BLaER1 treated with 17β-estradiol and CSF1 and Interleukin-3, amounts not matched to agents 10 nM and 100 nM (cell line): ENCODE measurements around the gene WDR27.
A peak's percentile ranks its signal among the peaks of the same experiment; 100 is the strongest.

Experiments used
- H3K27ac ChIP-seq, 11 experiments: shearing (Covaris generic); formaldehyde crosslinking; 2 replicates each; pipeline ENCODE4 v1.8.1; 2022
- H3K27me3 ChIP-seq, 11 experiments: shearing (Covaris generic); formaldehyde crosslinking; 2 replicates each; pipeline ENCODE4 v1.8.1; 2022
- H3K36me3 ChIP-seq, 11 experiments: shearing (Covaris generic); formaldehyde crosslinking; 2 replicates each; pipeline ENCODE4 v1.8.1; 2022
- H3K4me1 ChIP-seq, 10 experiments: shearing (Covaris generic); formaldehyde crosslinking; 2 replicates each; pipeline ENCODE4 v1.8.1; 2022
- H3K4me2 ChIP-seq, 11 experiments: shearing (Covaris generic); formaldehyde crosslinking; 2 replicates each; pipeline ENCODE4 v1.8.1; 2022
- H3K4me3 ChIP-seq, 10 experiments: shearing (Covaris generic); formaldehyde crosslinking; 2 replicates each; pipeline ENCODE4 v1.8.1; 2022
- H3K9ac ChIP-seq, 11 experiments: shearing (Covaris generic); formaldehyde crosslinking; 2 replicates each; pipeline ENCODE4 v1.8.1; 2022
- H3K9me3 ChIP-seq, 11 experiments: shearing (Covaris generic); formaldehyde crosslinking; replicated peaks in 1 of 11; 2 replicates each; pipeline ENCODE4 v1.8.1; 2022
- H4K20me1 ChIP-seq, 11 experiments: shearing (Covaris generic); formaldehyde crosslinking; 2 replicates each; pipeline ENCODE4 v1.8.1; 2022
- Cebpa-rat ChIP-seq, 11 experiments: shearing (Covaris generic); IDR thresholded peaks; 2 replicates each; pipeline ENCODE4 v1.8.1; 2022

Gene WDR27

GRCh38 chr6:169671563-169671962, 30.3 kb downstream of the WDR27 start:
- Histone ChIP-seq H3K36me3 (peaks cover 23 to 61% (median 47%) of the 10 kb centered on the region in 11 experiments), H4K20me1 (0 out of 22 replicates have a peak, but pooled peaks cover 0 to under 1% (median 0%) of the 10 kb centered on the region in 11 experiments), H3K4me3 (no peak overlapping the region), H3K4me1 (peaks cover 11 to 24% (median 21%) of the 10 kb centered on the region in 10 experiments), H3K9me3 (no peaks in the 10 kb centered on the region; a peak in 1 of 22 replicates), H3K4me2 (no peak overlapping the region), H3K27me3 (no peaks in the 10 kb centered on the region), H3K9ac (no peak overlapping the region), H3K27ac (no peak overlapping the region)
- TF ChIP-seq Cebpa-rat (IDR thresholded peaks at IDR 0.05): no peak

- Histone ChIP-seq H3K36me3 (peaks cover 35 to 70% (median 54%) of the 10 kb centered on the region in 11 experiments; a peak in 21 of 22 replicates), H3K27ac (peak overlapping the region in 9 of 11 experiments; percentile 30 to 73 (median 53); a peak in 16 of 22 replicates), H4K20me1 (0 out of 22 replicates have a peak, but pooled peaks cover 0 to 3% (median 0%) of the 10 kb centered on the region in 11 experiments), H3K9ac (peak overlapping the region in 3 of 11 experiments; percentile 10 to 41 (median 13); a peak in 1 of 22 replicates), H3K4me2 (peak overlapping the region; percentile 21 to 73 (median 61)), H3K4me1 (peaks cover 11 to 24% (median 21%) of the 10 kb centered on the region in 10 experiments), H3K9me3 (no peaks in the 10 kb centered on the region; a peak in 1 of 22 replicates), H3K4me3 (no peak overlapping the region), H3K27me3 (no peaks in the 10 kb centered on the region)
- TF ChIP-seq Cebpa-rat (IDR thresholded peaks at IDR 0.05): no peak
Observed at GRCh38 chr6:169669889-169670288, 31.9 kb downstream of the WDR27 start.

GRCh38 chr6:169669147-169669546, 32.7 kb downstream of the WDR27 start:
- Histone ChIP-seq H3K4me2 (peak overlapping the region in 9 of 11 experiments; percentile 30 to 73 (median 68); a peak in 15 of 22 replicates), H3K9me3 (no peaks in the 10 kb centered on the region), H3K36me3 (peaks cover 40 to 73% (median 57%) of the 10 kb centered on the region in 11 experiments), H3K4me1 (peaks cover 11 to 24% (median 21%) of the 10 kb centered on the region in 10 experiments), H3K4me3 (no peak overlapping the region), H3K9ac (no peak overlapping the region), H4K20me1 (0 out of 22 replicates have a peak, but pooled peaks cover 0 to 3% (median 0%) of the 10 kb centered on the region in 11 experiments), H3K27ac (peak overlapping the region in 9 of 11 experiments; percentile 30 to 73 (median 53); a peak in 14 of 22 replicates), H3K27me3 (no peaks in the 10 kb centered on the region)
- no peak for TF ChIP-seq Cebpa-rat (IDR thresholded peaks at IDR 0.05)

- H3K27me3 ChIP-seq: no peaks in the 10 kb centered on the region
- H3K27ac ChIP-seq: no peak overlapping the region
- no peak overlapping the region for H3K4me2 ChIP-seq
- peaks cover 11 to 24% (median 21%) of the 10 kb centered on the region in 10 experiments for H3K4me1 ChIP-seq
- no peak overlapping the region for H3K4me3 ChIP-seq
- TF ChIP-seq Cebpa-rat (IDR thresholded peaks at IDR 0.05): no peak
- H3K9me3 ChIP-seq: no peaks in the 10 kb centered on the region
- H3K36me3 ChIP-seq: peaks cover 48 to 81% (median 65%) of the 10 kb centered on the region in 11 experiments
- H3K9ac ChIP-seq: no peak overlapping the region
- 0 out of 22 replicates have a peak, but pooled peaks cover 0 to 3% (median 0%) of the 10 kb centered on the region in 11 experiments for H4K20me1 ChIP-seq
Observed at GRCh38 chr6:169668203-169668847, 33.5 kb downstream of the WDR27 start.

GRCh38 chr6:169667716-169668115, 34.1 kb downstream of the WDR27 start:
- H3K27me3 ChIP-seq: no peaks in the 10 kb centered on the region
- H3K4me3 ChIP-seq: no peak overlapping the region
- peaks cover 11 to 24% (median 21%) of the 10 kb centered on the region in 10 experiments for H3K4me1 ChIP-seq
- TF ChIP-seq Cebpa-rat (IDR thresholded peaks at IDR 0.05): no peak
- 0 out of 22 replicates have a peak, but pooled peaks cover 0 to 3% (median 0%) of the 10 kb centered on the region in 11 experiments for H4K20me1 ChIP-seq
- H3K9ac ChIP-seq: no peak overlapping the region
- no peaks in the 10 kb centered on the region for H3K9me3 ChIP-seq
- peaks cover 48 to 87% (median 67%) of the 10 kb centered on the region in 11 experiments for H3K36me3 ChIP-seq
- H3K4me2 ChIP-seq: no peak overlapping the region
- no peak overlapping the region for H3K27ac ChIP-seq

DNA sequence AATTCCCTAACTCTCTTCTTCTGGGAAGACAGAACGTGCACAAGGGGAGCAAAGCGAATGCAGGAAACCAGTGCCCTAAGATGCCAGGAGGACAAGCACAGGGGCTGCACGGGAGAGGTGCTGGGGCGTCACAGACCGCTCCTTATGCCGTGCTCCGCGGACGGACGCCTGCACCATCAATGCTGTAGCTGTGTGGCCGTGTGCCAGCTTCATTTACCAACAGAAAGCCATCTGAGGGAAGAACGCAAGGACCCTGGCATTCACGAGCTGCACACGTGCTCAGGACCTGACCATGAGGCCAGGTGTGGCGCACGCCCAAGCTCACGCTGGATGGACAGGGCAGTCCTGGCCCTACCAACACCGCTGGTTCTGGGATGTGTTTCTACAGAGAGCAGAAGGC, 35.4 kb downstream of the WDR27 start:
- Histone ChIP-seq H3K36me3 (peaks cover 44 to 91% (median 59%) of the 10 kb centered on the region in 11 experiments), H3K27ac (no peak overlapping the region), H4K20me1 (0 out of 22 replicates have a peak, but pooled peaks cover 0 to 3% (median 0%) of the 10 kb centered on the region in 11 experiments), H3K27me3 (no peaks in the 10 kb centered on the region), H3K4me2 (no peak overlapping the region), H3K4me1 (peaks cover 11 to 24% (median 21%) of the 10 kb centered on the region in 10 experiments), H3K9me3 (no peaks in the 10 kb centered on the region), H3K4me3 (no peak overlapping the region), H3K9ac (no peak overlapping the region)
- no peak for TF ChIP-seq Cebpa-rat (IDR thresholded peaks at IDR 0.05)

GRCh38 chr6:169665289-169665688, 36.5 kb downstream of the WDR27 start:
- no peaks in the 10 kb centered on the region for H3K27me3 ChIP-seq
- TF ChIP-seq Cebpa-rat (IDR thresholded peaks at IDR 0.05): no peak
- no peak overlapping the region for H3K4me3 ChIP-seq
- no peaks in the 10 kb centered on the region for H3K9me3 ChIP-seq
- peaks cover 8 to 15% (median 13%) of the 10 kb centered on the region in 10 experiments for H3K4me1 ChIP-seq
- no peak overlapping the region for H3K27ac ChIP-seq
- no peak overlapping the region for H3K9ac ChIP-seq
- H4K20me1 ChIP-seq: peaks cover 0 to 3% (median 0%) of the 10 kb centered on the region in 11 experiments; a peak in 1 of 22 replicates
- no peak overlapping the region for H3K4me2 ChIP-seq
- peaks cover 44 to 91% (median 59%) of the 10 kb centered on the region in 11 experiments for H3K36me3 ChIP-seq

DNA sequence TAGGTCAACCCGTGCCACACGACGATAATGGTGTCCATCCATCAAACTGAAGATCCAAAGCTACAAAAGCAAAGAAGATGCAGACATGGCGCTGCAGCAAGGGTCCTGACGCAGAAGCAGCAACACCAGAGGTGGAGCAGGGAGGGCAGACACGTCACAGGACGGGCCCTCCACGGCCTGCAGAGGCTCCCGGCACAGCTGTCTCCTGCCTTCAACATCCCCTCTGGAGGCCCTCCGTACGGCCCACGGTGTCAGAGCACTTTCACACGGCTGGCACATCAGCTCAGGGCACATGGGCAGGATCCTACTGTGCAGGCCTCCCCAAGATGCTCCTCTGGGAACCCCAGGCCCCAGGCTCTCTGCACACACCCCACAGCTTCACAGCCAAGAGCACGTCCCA, 37.6 kb downstream of the WDR27 start:
- no peak overlapping the region for H3K27ac ChIP-seq
- no peak for TF ChIP-seq Cebpa-rat (IDR thresholded peaks at IDR 0.05)
- no peaks in the 10 kb centered on the region for H3K27me3 ChIP-seq
- H4K20me1 ChIP-seq: peaks cover 0 to 3% (median 0%) of the 10 kb centered on the region in 11 experiments; a peak in 1 of 22 replicates
- H3K4me1 ChIP-seq: peaks cover 3 to 9% (median 6%) of the 10 kb centered on the region in 10 experiments
- H3K4me3 ChIP-seq: no peak overlapping the region
- no peak overlapping the region for H3K9ac ChIP-seq
- peaks cover 42 to 88% (median 59%) of the 10 kb centered on the region in 11 experiments for H3K36me3 ChIP-seq
- no peaks in the 10 kb centered on the region for H3K9me3 ChIP-seq
- no peak overlapping the region for H3K4me2 ChIP-seq

DNA sequence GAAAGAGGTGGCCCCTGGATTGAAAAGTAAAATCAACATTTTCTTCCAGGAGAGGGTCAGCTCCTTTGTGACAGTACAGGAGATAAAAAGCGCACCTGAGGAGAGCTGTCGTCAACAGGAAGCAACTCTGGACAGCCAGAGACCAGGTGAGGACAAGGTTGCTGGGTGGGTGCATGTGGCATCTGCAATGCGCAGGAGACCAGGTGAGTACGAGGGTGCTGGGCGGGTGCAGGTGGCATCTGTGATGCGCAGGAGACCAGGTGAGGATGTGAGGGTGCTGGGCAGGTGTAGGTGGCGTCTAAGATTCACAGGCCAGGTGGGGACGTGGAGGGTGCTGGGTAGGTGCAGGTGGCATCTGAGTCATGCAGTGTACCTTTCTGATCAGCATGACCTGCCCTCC, 38.4 kb downstream of the WDR27 start:
- Histone ChIP-seq H3K27ac (no peak overlapping the region), H3K9ac (no peak overlapping the region), H3K4me1 (peaks cover 0 to 14% (median 12%) of the 10 kb centered on the region in 10 experiments; a peak in 15 of 20 replicates), H3K27me3 (no peaks in the 10 kb centered on the region), H3K4me2 (no peak overlapping the region), H4K20me1 (peaks cover 0 to 3% (median 0%) of the 10 kb centered on the region in 11 experiments; a peak in 1 of 22 replicates), H3K9me3 (no peaks in the 10 kb centered on the region), H3K4me3 (no peak overlapping the region), H3K36me3 (peaks cover 37 to 84% (median 57%) of the 10 kb centered on the region in 11 experiments)
- no peak for TF ChIP-seq Cebpa-rat (IDR thresholded peaks at IDR 0.05)
